CD4-positive, alpha-beta T cell treated with Interleukin-10 for 1 hour (primary cell): Measurements from ENCODE around the gene TNFSF11.
"Not testable (repeated sequence)": the region's sequence is repeated elsewhere in the genome, so short reads cannot be mapped to it uniquely, and the experiment has no call there.

ENCODE experiments used
- DNase-seq: peaks from one replicate; pipeline ENCODE4 v3.0.0-alpha.2; 2020

The TNFSF11 gene, protein sequence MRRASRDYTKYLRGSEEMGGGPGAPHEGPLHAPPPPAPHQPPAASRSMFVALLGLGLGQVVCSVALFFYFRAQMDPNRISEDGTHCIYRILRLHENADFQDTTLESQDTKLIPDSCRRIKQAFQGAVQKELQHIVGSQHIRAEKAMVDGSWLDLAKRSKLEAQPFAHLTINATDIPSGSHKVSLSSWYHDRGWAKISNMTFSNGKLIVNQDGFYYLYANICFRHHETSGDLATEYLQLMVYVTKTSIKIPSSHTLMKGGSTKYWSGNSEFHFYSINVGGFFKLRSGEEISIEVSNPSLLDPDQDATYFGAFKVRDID

DNA sequence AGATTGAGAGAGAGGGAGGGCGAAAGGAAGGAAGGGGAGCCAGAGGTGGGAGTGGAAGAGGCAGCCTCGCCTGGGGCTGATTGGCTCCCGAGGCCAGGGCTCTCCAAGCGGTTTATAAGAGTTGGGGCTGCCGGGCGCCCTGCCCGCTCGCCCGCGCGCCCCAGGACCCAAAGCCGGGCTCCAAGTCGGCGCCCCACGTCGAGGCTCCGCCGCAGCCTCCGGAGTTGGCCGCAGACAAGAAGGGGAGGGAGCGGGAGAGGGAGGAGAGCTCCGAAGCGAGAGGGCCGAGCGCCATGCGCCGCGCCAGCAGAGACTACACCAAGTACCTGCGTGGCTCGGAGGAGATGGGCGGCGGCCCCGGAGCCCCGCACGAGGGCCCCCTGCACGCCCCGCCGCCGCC lies at the start of gene TNFSF11:
Gene TNFSF11, plus strand, starts transcription at position 142 of the 400 bp plus-strand sequence. Its CDS starts 152 bp downstream, at position 294.
- DNase-seq, result no peak

DNA sequence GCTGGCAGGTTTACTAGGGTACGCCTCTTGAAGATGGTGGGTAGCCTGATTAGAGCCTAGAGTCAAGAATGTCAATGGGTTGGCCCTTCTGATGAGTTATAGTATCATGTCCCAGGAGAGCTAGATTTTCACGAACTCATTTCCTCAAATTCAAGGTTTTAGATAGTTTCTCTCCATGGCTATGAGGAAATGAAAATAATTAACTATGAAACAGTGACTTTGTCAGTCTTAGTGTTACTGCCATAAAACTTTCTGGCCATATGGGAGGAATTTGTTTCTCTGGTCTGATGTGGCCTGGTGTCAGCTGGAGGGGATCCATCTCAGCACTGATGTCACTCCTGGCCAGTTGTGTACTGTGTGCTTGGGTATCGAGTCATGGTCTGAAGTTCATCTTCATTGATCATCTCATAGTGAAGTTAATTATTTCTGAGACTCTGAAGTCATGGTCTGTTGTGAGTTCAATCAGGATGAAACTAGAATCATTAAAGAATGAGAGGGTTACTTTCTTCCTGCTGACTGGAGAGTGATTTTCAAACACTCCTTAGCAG lies 49.4 kb upstream of the TNFSF11 start:
- DNase-seq, result no peak

DNA sequence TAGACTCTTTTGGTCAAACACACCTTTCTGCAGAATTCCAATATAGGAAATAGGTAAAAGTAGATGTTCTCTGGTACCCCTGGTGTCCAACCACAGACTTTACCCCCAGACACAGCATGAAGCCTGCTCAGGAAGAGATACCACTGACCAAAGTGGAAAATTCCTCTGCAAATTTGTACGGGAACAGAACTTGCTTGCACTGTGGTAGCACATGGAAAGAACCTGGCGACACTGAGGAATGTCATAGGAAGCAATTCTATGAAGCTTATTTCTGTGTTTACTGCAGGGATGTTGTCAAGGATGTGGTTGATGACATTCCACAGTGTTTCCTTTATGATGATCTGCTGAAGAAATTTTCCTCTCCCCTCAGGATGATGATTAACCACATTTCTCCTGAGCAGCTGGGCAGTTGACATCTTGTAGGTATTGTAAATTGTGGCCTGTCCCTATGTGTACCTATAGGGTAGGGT lies 48.9 kb upstream of the TNFSF11 start:
- DNase-seq, result no peak

DNA sequence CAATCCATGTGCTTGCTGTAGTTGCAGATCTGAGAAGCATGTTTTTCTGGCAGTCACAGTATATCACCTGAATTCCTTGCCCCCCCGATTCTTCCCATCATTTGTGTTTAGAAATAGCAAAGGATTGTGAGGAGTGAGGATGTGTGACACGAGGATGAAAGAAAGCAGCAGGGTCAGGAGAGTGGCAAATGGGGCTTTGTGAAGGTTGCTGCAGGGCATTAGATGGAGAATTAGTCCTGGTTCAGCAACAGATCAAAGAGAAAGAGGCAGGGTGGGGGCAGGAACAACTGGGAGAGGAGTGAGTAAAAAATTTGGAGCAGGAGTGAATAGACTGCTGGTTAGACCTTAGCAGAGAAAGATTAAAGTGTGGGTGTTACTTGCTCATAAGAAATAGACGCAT lies 47.7 kb upstream of the TNFSF11 start:
- DNase-seq, result no peak

DNA sequence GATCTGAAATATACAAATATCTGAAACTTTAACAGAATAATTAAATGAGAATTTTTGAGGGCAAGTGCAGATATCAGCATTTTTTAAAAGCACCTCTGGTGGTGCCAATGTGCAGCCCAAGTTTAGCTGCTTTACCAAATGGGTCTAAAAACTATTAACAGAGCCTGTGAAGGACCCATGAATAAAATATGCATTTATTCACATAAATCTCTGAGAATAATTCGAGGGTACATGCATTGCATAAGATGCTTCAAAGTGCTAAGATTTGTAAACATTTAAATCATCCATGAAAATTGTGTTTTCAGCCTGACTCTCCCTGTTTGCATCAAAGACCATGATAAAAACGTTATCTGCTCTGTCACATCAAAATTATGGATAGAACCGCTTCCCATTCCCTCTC lies 47.1 kb upstream of the TNFSF11 start:
- DNase-seq, result no peak

DNA sequence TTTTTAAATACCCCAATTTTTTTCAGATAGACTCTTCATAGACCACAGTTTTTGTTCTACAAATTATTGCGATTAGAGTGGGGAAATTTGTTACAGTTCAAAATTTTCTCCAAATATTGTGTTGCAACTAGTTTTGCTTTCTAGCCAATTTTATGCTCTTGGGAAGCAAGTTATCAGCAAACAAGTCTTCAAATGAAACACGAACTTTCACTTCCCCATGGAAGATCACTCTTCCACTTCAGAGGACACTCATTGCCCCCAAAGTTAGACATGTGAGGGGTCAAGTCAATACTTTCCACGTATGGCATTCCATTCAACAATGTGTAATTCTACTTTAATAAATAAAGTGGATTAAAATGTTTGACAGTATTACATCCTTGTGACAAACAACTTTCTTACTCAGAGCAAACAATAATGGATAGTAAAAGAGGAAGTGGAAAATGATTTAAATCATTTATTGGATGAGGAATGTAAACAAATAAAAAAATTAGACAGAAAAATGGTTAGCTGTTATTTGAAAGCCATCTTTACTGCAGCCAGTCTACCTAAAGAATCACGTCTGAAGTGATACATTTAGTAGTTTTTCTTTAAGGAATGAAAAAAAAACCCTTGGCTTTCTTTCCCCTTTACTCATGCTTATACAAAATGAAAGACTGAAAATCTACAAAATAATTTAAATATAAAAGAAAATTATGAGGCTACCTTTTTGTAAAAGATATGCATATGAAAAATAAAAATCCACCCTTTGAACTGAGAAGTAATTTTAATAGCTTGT lies 41.2 kb upstream of the TNFSF11 start:
- DNase-seq, result no peak

DNA sequence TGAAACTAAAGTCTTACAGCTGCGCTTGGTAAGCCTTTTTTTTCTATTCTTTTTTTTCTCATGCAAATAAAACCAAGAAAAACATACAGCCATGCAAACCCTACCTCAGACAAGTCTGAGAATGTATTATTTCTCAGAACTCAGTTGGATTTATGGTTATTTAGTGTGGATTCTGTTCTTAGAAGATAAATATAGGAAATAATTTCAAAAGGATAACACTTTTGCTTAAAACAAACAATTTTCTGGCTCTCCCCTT lies 40.7 kb upstream of the TNFSF11 start:
- no peak for DNase-seq

DNA sequence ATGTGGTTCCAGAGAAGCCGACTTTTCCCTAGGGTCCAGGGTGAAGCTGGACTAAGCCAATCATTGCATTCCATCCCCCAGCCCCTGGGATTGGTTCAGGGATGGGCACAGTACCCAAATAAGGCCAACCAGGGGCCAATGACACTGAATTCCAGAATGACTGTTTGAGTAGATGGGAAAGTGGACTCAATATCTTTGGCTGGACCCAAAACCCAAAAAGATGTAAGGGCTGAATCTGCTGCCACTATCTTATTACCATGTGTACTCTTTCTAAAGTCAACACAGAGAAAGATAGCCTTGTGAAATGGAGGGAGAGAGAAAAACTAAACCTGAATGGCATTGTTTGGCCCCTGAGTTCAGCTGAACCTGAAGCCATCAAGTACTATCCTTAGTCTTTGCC lies 39.2 kb upstream of the TNFSF11 start:
- DNase-seq, result no peak

DNA sequence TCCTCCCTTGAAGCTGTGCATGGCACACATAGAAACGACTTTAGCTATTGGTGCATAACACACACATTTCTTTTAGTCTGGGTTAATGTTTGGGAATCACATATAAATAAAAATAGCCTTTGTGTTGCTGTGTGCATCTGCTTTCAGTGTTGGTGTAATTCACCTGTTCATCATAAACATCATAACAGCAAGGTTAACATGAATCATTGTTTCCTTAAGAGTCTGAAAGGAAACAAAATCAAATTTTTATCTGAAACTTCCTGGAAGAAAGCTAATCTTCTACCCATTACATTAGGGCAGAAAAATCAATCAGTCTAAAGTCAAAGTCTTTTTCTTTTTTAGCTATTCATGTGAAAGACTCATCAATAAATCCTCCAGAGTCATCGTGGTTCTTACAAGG lies 35.0 kb upstream of the TNFSF11 start:
- no peak for DNase-seq

DNA sequence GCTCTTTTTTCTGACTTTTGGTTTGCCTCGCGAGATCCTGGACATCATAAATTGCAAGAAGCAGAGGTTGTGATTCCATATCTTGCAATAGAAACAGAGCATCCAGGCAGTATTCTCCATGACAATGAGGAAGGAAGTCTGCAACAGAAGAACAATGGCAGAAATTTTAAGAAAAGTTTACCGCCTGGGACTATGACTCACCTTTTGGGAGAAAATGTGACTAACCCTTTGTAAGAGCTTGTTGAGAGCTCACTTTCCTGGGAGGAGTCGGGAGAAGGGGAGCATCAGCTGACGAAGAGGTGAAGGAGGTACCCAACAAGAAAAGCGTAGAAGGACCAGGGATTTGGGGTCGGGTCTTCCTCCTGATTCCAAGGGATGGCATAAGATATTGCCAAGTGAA lies 34.3 kb upstream of the TNFSF11 start:
- DNase-seq, result no peak

DNA sequence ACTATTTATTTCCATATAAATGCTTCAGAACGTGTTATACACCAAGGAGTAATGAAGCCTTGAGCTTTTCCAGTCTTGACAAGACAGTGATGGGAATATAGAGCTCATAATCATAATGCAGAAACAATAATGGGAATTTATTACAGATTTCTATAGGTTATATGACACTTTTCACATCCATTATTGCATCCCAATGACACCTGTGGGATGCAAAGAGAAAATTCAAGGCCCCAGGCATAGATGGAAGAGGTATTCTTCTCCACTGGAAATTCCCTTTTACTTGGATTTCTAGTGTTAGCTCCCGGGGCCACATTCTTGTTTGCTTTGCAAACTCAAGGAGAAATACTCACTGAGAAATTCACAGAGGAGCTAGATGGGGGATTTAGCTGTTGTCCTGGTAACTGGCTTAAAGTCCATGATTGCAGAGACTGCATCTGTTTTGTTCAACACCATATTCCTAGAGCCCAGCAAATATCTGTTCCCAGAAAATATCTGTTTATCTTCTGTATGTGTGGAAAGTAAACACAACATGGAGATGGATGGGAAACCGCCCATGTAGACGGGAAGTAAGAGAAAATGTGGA lies 30.6 kb upstream of the TNFSF11 start:
- DNase-seq, result no peak

DNA sequence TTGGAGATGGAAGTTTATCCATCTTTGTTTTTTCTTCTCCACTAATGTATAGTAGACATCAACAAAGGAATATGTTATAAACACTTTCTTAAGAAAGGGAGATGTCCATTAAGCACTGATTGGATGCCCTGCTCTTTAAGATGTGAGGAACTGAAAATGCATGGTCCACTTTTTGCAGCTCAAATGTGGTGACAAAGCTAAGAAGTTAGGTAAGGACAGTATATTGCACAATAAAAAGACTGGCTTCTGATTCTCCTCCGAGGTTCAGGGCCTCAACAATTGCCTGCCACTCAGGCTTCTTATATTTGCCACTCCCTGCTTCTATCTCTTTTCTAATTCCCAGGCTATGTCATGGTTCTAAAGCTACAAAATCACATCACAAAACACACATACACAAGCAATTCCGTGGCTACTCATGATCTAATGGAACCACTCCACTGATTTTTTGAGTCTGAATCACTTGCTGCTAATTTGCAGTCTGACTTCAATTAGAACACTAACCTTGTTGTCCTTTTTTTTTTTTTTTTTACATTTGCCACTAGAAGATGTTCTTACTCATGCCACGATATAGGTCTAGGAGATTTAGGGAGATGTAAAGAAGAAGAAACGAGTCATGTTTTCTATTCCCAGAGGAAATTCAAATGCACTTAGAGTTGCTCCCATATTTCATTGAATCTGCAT lies 29.6 kb upstream of the TNFSF11 start:
- DNase-seq, result no peak

DNA sequence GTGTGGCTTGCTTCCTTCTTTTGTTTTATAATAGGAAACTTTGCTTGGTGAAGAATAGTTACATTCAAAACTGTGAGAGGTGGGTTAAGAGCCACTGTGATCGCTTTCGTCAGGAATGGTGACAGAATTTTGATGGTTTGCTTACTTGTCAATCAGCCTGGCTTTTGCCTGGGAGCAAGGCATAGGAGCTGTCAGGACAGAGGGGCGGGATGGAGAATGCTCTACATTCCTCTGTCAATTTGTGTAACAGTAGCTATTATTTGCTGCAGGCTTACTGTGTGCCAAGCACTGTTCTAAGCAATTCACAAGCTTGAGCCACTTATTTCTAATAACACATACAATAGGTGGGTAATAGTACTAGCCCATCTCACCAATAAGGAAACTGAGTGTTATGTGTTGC lies 28.1 kb upstream of the TNFSF11 start:
- DNase-seq, result no peak

DNA sequence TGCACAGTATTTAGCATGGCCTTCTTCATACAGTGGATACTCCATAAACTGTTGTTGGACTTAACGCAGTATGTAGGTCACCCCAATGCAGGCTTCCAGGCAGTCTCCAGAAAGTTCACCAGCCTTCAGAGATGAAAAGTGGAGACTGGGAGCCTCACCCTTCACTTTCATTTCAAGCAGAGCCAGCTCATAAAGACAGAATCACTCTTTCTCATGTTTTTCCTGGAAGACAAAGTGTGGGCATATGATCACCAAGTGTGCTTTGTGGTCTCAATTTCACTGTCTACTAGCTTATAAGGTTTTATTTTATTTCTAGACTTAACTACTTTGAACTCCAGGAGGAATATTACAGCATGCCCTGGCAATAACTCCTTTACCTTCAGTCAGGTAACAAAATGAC lies 26.3 kb upstream of the TNFSF11 start:
- DNase-seq, result no peak

DNA sequence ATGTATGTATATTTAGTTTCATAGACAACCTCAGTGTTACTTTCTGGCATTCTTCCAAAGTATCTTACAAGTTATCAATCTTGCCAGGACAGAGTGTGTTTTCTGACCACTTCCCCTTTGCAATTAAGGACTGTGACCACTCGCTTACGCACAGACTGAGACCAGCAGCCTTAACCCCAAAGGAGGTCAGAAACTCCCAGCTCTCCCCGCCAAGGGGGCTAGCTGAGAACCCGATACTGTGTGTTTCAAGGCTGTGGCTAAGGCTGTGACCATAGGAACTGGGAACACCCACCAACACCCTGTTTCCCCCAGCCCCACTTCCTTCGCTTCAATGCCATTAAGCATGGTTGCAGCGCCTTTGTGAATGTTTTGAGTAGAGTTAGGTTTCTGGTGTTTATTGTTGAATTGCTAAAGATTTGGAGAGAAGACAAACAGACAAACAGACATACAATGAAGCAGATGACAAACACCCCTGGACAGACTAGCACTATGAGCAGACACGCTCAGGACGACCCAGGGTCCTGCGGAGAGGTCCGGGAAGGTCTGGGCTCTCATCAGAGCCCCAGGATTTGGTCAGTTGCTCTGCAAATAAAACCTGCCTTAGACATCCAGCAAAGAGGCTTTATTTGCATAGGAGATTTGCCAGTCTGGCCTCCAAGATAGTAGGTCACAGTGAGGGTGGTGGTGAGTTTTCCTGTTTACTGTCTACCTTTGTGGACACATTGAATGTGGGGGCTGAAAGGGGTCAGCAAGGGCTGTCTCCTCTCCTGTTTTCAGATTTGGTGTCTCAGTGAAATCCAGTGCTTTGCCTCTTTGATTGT lies 25.0 kb upstream of the TNFSF11 start:
- DNase-seq, result peak; percentile 7

DNA sequence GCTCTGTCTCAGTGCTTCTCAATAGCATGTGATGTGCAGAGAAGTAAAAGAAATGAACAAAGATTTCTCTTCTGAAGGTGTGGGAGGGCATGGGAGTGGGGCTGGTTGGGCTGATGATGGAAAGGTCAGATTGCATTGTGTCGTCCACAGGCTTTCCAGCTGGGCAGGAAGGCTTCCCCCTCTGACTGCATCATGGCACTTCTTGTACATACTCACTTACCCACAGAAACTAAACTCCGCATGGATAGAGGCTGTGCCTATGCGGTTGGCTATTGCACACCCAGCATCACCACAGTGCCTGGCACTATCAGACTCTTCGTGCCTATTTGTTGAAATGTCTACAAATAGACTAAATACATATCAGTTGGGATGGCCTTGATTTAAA lies 24.4 kb upstream of the TNFSF11 start:
- no peak for DNase-seq

DNA sequence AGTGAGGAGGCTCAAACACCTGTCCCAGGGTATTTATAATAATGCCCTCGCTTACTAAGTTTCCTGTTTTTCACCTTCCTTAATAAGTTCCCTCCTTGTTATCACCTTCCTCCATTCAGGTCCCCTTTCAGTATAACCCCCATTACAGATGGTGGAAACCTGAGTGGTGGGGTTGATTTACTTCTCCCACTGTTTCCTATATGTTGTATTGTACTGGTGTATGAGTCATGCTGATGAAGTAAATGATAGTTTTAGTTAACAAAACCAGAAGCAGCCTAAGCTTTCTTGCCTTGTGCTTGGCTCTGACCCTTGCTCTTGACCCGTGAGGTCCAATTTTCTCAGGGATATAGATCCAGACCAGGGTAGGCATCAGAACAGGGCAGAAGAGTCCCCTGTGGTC lies 22.3 kb upstream of the TNFSF11 start:
- DNase-seq, result no peak

DNA sequence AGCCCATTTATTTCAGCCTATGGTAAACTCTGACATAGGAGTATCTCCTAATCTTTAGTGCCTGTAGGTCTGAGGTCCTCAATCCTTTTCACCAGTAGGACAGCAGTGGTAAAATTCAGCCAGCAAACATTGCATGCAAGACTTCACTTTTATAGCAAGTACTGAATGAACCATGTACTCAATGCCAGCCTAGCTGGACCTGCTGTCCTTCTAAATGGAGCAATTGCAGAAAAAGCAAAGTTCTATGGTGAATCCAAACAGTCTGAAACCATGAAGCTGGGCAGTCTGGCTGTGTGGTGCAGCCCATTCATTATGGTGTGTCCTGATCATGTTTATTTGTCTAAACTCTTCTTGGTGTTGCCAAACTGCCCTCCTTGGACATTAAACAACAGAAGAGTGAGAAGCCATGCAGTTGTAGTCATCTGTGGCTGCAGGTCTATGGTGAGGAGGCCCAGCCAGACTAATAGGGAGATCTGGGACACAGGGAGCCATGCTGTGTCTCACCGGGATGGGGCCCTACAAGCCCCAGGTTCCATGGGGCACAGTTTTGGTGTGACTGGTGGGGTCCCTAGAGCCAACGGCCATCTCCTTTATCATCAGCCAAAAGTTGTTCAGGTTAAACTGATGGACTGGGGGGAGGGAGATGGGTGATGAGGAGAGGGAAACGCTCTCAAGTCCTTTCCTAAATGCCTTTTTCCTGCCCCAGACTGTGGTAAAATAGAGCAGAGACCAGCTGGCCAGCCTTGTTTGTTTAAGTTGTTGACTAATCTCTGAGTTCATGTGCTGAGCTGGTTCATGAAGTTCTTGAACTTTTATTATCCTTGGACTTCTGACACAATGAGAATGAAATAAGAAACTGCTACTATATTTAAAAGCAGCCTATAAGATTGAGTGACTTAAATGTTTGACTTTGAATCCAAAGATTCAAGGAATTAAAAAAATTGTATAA lies 20.6 kb upstream of the TNFSF11 start:
- DNase-seq, result no peak

DNA sequence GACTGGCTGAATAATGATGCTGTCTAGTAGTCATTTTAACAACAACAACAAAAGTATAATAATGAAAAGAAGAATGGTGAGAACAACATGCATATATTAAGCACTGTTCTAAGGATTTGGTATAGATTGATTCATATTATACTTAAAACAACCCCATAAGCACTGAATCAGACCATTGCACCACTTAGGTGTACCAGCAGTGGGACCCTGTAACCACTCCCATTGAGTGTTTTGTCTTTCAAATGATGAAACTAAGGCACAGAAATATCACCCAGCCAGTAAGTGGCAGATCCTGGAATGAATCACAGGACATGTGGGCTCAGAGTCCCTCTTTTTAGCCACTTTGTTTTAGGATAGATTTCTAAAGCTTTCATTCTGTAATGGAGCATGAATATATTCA lies 14.9 kb upstream of the TNFSF11 start:
- DNase-seq, result no peak

DNA sequence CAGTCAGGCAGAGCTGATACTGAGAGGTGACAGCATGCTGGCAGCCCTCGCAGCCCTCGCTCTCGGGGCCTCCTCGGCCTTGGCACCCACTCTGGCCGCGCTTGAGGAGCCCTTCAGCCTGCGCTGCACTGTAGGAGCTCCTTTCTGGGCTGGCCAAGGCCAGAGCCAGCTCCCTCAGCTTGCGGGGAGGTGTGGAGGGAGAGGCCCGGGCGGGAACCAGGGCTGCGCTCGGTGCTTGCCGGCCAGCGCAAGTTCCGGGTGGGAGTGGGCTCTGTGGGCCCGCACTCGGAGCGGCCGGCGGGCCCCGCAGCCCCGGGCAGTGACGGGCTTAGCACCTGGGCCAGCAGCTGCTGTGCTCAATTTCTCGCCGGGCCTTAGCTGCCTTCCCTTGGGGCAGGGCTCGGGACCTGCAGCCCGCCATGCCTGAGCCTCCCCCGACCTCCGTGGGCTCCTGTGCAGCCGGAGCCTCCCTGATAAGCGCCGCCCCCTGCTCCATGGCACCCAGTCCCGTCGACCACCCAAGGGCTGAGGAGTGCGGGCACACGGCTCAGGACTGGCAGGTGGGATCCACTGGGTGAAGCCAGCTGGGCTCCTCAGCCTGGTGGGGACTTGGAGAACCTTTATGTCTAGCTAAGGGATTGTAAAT lies 14.3 kb upstream of the TNFSF11 start:
- not testable (repeated sequence) for DNase-seq

DNA sequence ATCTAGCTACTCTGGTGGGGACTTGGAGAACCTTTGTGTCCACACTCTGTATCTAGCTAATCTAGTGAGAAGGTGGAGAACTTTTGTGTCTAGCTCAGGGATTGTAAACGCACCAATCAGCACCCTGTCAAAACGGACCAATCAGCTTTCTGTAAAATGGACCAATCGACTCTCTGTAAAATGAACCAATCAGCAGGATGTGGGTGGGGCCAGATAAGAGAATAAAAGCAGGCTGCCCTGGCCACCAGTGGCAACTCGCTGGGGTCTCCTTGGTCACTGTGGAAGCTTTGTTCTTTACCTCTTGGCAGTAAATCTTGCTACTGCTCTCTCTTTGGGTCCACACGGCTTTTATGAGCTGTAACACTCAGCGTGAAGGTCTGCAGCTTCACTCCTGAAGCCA lies 13.6 kb upstream of the TNFSF11 start:
- DNase-seq, result not testable (repeated sequence)
